Fibroblast of the conjunctiva (primary cell): ENCODE results near the gene PAFAH1B1.
"Not testable (repeated sequence)": the region's sequence is repeated elsewhere in the genome, so short reads cannot be mapped to it uniquely, and the experiment has no call there.

Experiments used
- DNase-seq: peaks from one replicate; pipeline ENCODE4 v3.0.0-alpha.2; 2010; ENCODE audit warnings: low read depth

PAFAH1B1 gene

GRCh38 chr17:2635675-2636074 lies 42.2 kb downstream of the PAFAH1B1 start:
- no peak for DNase-seq

- DNase-seq: no peak
Measured at GRCh38 chr17:2636169-2636930, 42.9 kb downstream of the PAFAH1B1 start.

GRCh38 chr17:2637422-2637821 lies 44.0 kb downstream of the PAFAH1B1 start:
- no peak for DNase-seq

GRCh38 chr17:2644971-2645370 lies 51.5 kb downstream of the PAFAH1B1 start:
- DNase-seq: no peak

- no peak for DNase-seq
Measured at GRCh38 chr17:2647957-2648356, 54.5 kb downstream of the PAFAH1B1 start.

- no peak for DNase-seq
Measured at GRCh38 chr17:2649191-2649590, 55.7 kb downstream of the PAFAH1B1 start.

GRCh38 chr17:2652911-2653310 lies 59.5 kb downstream of the PAFAH1B1 start:
- DNase-seq: not testable (repeated sequence)

- no peak for DNase-seq
Measured at GRCh38 chr17:2655546-2655945, 62.1 kb downstream of the PAFAH1B1 start.

GRCh38 chr17:2656283-2656682 lies 62.8 kb downstream of the PAFAH1B1 start:
- no peak for DNase-seq

GRCh38 chr17:2659337-2659736 lies 65.9 kb downstream of the PAFAH1B1 start:
- DNase-seq: not testable (repeated sequence)

GRCh38 chr17:2660410-2660809 lies 67.0 kb downstream of the PAFAH1B1 start:
- DNase-seq: not testable (repeated sequence)

- no peak for DNase-seq
Measured at GRCh38 chr17:2672026-2672425, 78.6 kb downstream of the PAFAH1B1 start.

GRCh38 chr17:2679247-2679646 lies 85.8 kb downstream of the PAFAH1B1 start:
- not testable (repeated sequence) for DNase-seq

GRCh38 chr17:2680961-2681360 lies 87.5 kb downstream of the PAFAH1B1 start:
- DNase-seq: no peak

GRCh38 chr17:2681650-2682049 lies 88.2 kb downstream of the PAFAH1B1 start:
- no peak for DNase-seq

- DNase-seq: no peak
Measured at GRCh38 chr17:2682176-2682938, 88.9 kb downstream of the PAFAH1B1 start.

GRCh38 chr17:2683912-2684311 lies 90.5 kb downstream of the PAFAH1B1 start:
- no peak for DNase-seq

- DNase-seq: no peak
Measured at GRCh38 chr17:2684549-2684948, 91.1 kb downstream of the PAFAH1B1 start.

GRCh38 chr17:2685696-2686095 lies 92.2 kb downstream of the PAFAH1B1 start:
- DNase-seq: no peak

GRCh38 chr17:2687074-2687418 lies 93.6 kb downstream of the PAFAH1B1 start:
- DNase-seq: no peak

GRCh38 chr17:2688351-2689342 lies 95.2 kb downstream of the PAFAH1B1 start:
- no peak for DNase-seq
